NCI-H146 treated with DMSO at 0.1 percent for 48 hours (cell line): ENCODE data around the gene DHCR7.
"Not testable (repeated sequence)": the region's sequence is repeated elsewhere in the genome, so short reads cannot be mapped to it uniquely, and the experiment has no call there.

Source experiments
- DNase-seq: peaks from one replicate; lab custom pipeline; 2025; ENCODE audit not compliant: unreplicated experiment; lab: John Stamatoyannopoulos, UW

DHCR7 gene

GRCh38 chr11:71440021-71440755 is 8.0 kb downstream of the DHCR7 start:
- DNase-seq = no peak

DNA sequence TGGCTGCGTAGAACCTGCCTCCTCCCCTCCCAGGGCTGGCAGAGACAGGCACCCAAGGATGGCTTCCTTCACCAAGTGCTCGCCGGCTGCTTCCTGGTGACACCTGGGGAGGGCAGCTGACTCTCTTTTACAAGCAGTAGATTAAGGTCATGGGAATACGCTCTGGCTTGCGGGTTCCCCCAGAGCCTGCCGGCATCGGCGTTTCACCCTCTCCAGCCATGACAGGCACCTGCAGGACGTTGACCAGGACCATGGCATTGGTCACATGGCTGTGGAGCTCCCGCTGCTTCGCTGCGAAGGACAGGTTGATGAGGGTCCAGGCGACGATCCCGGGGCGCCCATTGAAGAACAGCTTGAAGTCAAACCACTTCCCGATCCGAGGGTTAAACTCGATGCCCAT is 9.5 kb downstream of the DHCR7 start:
- no peak for DNase-seq

GRCh38 chr11:71437879-71438278 is 10.3 kb downstream of the DHCR7 start:
- no peak for DNase-seq

DNA sequence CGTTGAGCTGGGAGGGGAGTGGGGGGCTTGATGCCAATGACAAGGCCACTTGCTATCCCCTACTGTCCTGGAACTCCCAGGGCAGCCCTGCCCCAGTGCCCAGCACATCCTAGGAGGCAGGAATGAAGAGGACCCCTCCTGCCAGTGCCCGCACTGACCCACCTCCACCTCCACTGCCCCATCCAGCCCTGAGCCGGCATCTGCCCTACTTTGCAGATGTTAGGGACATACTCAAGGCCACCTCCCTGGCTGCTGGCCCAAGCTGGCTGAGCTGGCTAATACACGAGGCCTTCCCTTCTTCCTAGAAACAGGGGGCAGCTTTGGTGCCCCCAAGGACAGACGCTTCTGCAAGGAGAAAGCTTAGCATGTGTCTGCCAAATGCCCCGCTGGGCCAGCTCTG is 10.8 kb downstream of the DHCR7 start:
- DNase-seq = no peak

- no peak for DNase-seq
Observed at GRCh38 chr11:71436861-71437260, 11.3 kb downstream of the DHCR7 start.

DNA sequence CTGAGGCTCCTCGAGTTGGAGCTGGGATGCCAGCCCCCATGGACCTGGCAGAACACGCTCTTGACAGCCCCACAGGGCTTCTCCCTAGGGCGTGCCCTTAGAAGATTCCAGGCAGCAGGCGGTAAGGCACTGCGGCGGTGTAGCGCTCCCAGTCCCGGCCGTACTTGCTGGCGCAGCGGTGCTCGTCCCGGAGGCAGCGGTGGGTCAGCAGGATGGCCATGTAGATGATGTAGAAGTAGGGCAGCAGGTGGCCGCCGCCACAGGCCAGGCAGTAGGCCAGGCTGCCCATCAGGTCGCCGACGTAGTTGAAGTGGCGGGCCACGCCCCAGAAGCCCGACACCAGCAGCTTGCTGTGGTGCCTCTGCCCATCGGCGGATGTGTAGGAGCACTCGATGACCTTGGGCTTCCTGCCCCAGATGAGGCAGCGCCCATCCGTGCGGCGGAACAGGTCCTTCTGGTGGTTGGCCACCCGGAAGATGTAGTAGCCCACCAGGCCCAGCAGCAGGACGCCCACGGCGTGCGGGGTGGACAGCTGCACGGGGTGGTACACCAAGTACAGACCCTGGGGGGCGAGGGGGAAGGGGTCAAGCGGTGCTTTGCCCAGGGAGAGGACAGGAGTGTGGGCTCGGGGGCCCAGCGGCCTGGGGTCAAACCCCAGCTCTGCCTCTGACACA is 12.8 kb downstream of the DHCR7 start:
- no peak for DNase-seq

DNA sequence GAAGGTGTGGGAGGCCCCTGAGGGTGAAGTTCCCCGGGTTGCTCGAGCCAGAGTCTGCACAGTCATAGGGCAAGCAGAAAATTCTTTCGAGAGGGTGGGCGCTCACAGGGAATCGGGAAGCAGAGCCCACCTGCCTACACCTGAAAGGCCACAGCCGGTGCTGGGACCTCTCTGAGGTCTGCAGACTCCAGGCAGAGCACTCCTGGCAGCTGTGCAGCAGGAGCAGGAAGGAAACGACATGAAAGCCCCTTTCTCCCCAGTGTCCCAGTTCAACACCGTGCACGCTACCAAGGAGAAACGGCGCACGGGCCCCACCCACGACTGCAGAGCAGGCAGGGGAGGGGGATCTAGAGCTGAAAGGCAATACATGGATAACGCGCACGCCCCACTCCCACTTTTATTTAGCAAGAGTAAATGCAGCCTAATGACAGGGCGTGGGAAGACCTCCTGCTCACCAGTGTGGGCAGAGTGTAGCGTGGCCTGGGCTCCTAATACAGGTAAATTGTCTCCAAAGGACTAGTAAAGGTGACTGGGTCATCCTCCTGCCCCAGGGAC is 13.5 kb downstream of the DHCR7 start:
- DNase-seq = no peak

- DNase-seq = no peak
Observed at GRCh38 chr11:71433648-71434450, 14.3 kb downstream of the DHCR7 start.

- DNase-seq = no peak
Observed at GRCh38 chr11:71432761-71433647, 15.2 kb downstream of the DHCR7 start.

DNA sequence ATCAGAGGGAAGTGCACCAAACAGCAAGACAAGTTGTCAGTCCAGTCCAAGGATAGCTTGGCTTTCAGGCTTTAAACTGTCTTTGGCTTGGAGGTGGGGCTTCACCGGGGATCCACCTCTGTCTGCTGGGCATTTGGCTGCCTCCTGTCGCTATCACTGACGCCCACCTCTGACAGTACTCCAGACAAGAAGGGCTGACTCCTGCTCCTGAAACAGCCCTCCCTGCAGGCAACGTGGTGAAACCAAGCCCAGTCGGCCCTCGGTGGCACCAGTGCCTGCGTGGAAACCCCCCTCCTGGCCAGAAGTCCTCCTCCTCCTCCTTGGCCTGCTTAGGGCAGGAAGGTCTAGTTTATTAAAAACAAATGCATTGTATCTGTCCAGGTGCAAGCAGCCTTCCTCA is 16.9 kb downstream of the DHCR7 start:
- DNase-seq = no peak

DNA sequence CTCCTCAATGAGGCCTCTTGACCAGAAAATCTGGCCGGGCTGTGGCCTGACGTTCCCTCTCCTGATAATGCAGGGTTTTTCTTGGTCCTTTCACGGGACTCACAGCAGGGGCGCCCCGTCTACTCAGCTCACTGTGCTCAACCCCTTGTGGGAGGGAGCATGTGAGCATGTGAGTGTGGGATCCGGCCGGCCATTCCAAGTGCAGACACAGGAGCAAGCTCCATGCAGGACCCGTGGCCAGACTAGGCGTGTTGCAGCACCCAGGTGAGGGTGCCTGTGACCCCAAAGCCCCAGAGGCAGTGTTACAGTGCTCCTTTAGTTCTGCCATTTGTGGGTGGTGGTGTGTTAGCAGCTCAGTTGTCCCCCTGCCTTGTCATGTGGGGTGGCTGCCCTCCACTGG is 18.0 kb downstream of the DHCR7 start:
- no peak for DNase-seq

DNA sequence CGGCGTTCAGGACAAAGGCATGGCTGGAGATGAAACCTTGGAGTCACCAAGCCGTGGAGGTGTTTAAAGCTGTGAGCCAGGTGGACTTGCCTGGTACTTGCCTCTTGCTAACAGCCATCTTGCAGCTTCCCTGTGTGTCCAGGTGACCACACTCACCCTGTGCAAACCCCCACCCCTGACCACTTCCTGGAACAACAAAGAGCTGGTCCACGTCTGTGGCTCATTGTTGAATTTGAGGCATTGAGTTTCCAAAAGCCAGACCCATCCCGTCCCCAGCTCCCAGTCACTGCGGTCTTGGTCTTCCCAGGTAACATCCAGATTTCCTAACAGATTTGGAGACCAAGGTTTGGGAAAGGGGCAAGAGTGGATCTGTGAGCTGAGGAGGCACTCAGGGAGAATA is 18.5 kb downstream of the DHCR7 start:
- no peak for DNase-seq

DNA sequence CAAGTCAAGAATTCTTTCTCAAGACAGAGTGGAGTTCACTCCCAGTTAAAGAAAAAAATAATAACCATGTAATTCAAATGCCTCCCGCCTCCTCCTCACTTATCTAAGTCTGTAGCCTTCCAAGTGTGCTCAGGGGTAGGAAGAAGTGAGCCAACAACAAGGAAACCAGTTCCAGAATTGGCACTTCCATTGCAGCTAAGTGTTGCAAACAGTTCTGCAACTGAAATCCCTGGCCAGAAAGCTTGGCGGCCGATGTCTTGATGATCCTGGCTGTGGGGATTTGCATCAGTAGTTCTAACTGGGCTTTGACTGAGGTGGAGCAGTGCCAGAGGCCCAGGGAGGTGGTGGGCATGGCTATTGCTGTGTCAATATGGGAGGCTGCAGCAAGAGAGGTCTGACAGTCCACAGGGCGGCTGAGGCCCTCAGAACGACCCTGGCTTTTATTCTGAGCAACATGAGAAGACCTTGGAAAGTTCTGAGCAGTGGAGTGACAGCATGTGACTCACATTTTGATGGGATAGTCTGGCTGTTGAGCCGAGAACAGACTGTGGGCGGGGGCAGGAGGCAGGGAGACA is 19.2 kb downstream of the DHCR7 start:
- no peak for DNase-seq

GRCh38 chr11:71426413-71426812 is 21.8 kb downstream of the DHCR7 start:
- DNase-seq = no peak

DNA sequence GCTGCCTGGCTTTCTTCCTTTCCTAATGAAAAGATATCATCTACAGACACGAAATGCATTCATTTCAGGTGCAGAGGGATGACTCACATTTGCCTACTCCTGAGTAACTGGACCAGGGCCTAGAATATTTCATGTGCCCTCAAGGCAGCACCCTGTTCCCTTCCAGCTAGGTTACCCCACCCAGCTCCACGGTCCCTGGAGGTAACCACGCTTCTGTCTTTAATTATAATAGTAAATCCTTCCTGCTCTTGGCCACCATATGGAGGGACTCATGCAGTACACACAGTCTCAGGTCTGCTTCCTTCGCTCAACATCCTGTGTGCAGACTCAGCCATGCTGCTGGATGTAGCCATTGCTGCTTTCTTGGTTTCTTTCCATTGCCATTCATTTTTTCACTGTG is 22.3 kb downstream of the DHCR7 start:
- no peak for DNase-seq

DNA sequence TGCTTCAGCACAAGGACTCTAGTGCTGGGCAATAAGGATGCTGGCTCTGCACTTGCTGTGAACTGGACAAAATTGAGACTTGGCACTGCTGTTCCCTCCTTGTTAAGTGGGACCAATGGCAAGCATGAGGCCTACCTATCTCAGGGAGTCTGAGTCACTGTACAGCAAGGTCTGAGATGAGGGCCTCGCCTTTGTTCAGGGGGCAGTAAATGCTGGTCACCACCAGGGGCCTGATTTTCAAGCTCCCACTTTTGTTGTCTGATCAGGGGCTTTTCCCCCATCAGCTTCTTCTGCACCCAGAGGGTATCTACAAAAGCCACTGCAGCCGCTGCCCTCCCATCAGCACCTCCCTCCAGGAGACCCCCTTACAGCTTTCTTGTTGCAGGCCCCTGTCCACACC is 22.8 kb downstream of the DHCR7 start:
- no peak for DNase-seq

DNA sequence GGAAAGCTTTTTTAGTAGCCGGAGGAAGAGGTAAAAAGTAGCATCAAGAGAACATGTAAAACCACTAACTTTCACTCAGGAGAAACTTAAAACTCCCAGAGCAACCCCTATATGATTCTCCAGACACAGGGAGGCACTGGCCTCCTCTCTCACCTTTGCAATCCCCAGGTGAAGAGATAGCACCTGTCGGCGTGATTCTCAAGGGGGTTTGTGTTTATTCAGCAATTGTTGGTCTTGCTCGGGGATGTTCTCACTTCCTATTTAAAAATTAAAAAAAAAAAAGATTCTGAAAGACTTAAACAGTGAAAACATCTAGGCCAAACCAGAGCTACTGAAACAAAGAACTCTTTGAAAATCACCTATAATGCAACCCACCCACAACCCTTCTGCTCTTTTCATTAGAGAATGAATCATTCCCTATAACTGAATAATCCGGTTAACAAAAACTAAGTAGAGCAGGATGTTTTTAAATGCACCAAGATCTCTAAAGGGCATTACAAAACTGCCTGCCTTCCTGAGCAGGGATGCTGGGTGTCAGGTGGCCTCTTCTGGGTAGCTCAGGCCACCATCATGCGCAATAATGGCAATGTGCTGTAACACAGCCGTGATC is 24.9 kb downstream of the DHCR7 start:
- DNase-seq = no peak

DNA sequence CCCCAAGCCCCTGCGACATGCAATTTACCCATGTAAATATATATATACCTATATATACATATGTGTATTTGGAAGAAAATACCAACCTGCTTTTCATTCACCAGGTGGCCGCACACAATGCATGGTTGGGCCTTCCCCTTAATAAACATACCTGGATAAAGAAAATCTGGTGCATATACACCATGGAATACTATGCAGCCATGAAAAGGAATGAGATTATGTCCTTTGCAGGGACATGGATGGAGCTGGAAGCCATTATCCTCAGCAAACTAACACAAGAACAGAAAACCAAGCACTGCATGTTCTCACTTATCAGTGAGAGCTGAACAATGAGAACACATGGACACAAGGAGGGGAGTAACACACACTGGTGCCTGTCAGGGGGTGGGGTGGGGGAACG is 25.9 kb downstream of the DHCR7 start:
- not testable (repeated sequence) for DNase-seq

DNA sequence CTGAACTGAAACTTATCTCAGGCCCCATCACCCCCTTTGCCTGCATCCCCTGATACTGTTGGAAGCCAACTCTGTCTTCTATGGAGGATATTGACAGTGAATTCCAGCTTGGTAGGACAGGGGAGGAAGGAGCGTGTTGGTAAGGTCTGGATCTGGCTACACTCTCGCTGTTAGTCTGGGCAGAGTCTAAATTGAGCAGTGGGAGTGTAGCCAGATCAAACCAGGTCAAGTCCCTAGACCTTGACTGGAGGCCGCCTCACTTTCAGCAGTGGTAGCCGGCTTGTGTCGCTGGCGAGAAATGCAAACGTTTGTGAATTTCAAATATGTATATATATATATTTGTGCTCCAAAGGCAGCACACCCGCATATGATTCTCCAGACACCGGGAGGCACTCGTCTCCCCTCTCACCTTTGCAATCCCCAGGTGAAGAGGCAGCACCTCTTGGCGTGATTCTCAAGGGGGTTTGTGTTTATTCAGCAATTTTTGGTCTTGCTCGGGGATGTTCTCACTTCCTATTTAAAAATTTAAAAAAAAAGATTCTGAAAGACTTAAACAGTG is 26.7 kb downstream of the DHCR7 start:
- DNase-seq = no peak
